SK-N-SH treated with all-trans-retinoic acid at 6 μM for 48 hours (cell line): ENCODE data around the gene CALCOCO2.

Source experiments
- CREB5 ChIP-seq: fragments of 250-450 bp; sonication (Bioruptor Pico); IDR thresholded peaks from 2 replicates; pipeline ENCODE4 v1.5.1; 2020; ENCODE audit warnings: low read depth, mild to moderate bottlenecking, moderate library complexity
- OSR1 ChIP-seq: fragments of 250-450 bp; sonication (Bioruptor Pico); IDR thresholded peaks from 2 replicates; pipeline ENCODE4 v1.8.0; 2022; ENCODE audit warnings: moderate library complexity, mild to moderate bottlenecking, inconsistent platforms
- PATZ1 ChIP-seq: fragments of 250-450 bp; sonication (Bioruptor Pico); IDR thresholded peaks from 2 replicates; pipeline ENCODE4 v1.8.0; 2020; ENCODE audit warnings: mild to moderate bottlenecking, moderate library complexity, borderline replicate concordance
- RARB ChIP-seq: fragments of 250-450 bp; sonication (Bioruptor Pico); IDR thresholded peaks from 2 replicates; pipeline ENCODE4 v1.8.0; 2021; ENCODE audit warnings: mild to moderate bottlenecking, moderate library complexity
- ZC3H10 ChIP-seq: fragments of 250-450 bp; sonication (Bioruptor Pico); IDR thresholded peaks from 2 replicates; pipeline ENCODE4 v1.5.1; 2021; ENCODE audit warnings: mild to moderate bottlenecking, moderate library complexity
- ZFP3 ChIP-seq: fragments of 250-450 bp; sonication (Bioruptor Pico); IDR thresholded peaks from 2 replicates; pipeline ENCODE4 v1.5.0; 2020; ENCODE audit warnings: mild to moderate bottlenecking, moderate library complexity

- TF ChIP-seq ZFP3 (CRISPR knock-in tag) (no peak), PATZ1 (CRISPR knock-in tag) (no peak), OSR1 (CRISPR knock-in tag) (no peak), CREB5 (no peak), RARB (CRISPR knock-in tag) (no peak), ZC3H10 (CRISPR knock-in tag) (no peak)
These were observed 78.9 kb downstream of the CALCOCO2 start for GRCh38 chr17:48909783-48910182.
